Measurements from ENCODE around the gene FSIP1.

Gene FSIP1

DNA sequence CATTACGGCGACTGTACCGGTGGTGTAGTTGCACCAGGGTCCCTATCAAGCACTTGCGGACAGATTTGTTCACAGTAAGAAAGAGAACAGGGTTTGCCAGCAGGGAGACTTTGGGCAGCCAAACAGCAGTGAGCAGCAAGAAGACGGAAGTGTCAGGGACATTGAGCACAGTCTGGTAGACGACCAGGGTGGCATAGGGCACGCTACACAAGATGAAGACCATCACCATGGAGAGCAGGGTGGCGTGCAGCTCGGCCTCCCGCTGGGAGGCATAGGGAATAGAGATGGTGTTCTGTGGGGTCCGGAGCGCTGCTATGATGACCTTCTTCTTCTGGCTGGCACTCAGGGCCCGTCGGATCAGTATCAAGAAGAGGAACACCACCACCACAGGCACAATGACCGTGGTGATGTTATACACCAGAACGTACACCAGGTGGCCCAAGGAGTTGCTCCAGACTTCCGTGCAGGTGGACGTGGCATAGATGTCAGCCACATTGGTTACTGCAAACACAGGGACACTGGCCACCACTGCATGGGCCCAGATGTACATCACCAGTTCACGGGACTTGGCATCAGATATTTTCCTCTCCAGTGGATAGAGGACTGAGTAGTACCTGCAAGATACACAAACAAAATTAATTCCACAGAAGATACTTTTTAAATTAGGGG lies 19.1 kb upstream of the FSIP1 start:
- TF ChIP-seq FOXP2 (optimal IDR thresholded peaks at IDR 0.05; ENCODE audit: borderline replicate concordance, extremely low read depth, extremely low read length, insufficient read depth): peak; percentile 18
- TF ChIP-seq SIN3A (IDR thresholded peaks at IDR 0.05; ENCODE audit: borderline replicate concordance, insufficient read depth, low read length): no peak

DNA sequence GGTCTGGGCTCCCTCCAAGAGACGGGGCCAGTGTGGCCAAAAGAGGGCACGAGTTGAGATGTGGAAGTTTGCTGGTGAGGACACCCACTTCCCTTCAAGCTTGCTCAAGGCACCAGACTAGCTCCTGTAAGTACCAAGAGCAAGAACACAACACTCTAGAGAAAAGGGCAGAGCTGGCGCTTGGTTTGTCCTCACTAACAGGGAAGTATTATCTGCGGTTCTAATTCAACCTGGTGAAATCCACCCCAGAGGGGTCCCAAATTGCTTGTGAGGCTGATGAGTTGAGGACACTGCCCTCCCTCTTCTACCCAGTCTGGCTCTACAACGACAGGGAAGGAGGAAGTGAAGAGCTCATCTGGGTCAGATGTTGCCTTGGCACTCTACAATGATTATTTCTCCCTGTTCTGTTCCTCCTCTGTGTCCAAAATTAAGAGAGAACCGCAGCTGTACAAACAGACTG lies 16.9 kb upstream of the FSIP1 start:
- TF ChIP-seq POLR2AphosphoS5 (IDR thresholded peaks at IDR 0.05; ENCODE audit: low read depth, low read length): no peak
- no peak for TF ChIP-seq TAF1 (IDR thresholded peaks at IDR 0.05; ENCODE audit: borderline replicate concordance, insufficient read depth, low read length)
- TF ChIP-seq, protein P1, sequence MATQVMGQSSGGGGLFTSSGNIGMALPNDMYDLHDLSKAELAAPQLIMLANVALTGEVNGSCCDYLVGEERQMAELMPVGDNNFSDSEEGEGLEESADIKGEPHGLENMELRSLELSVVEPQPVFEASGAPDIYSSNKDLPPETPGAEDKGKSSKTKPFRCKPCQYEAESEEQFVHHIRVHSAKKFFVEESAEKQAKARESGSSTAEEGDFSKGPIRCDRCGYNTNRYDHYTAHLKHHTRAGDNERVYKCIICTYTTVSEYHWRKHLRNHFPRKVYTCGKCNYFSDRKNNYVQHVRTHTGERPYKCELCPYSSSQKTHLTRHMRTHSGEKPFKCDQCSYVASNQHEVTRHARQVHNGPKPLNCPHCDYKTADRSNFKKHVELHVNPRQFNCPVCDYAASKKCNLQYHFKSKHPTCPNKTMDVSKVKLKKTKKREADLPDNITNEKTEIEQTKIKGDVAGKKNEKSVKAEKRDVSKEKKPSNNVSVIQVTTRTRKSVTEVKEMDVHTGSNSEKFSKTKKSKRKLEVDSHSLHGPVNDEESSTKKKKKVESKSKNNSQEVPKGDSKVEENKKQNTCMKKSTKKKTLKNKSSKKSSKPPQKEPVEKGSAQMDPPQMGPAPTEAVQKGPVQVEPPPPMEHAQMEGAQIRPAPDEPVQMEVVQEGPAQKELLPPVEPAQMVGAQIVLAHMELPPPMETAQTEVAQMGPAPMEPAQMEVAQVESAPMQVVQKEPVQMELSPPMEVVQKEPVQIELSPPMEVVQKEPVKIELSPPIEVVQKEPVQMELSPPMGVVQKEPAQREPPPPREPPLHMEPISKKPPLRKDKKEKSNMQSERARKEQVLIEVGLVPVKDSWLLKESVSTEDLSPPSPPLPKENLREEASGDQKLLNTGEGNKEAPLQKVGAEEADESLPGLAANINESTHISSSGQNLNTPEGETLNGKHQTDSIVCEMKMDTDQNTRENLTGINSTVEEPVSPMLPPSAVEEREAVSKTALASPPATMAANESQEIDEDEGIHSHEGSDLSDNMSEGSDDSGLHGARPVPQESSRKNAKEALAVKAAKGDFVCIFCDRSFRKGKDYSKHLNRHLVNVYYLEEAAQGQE (IDR thresholded peaks at IDR 0.05; ENCODE audit: insufficient read depth in 1 of 2, low read depth in 2 of 2, low read length in 2 of 2): no peak
- TF ChIP-seq FOXP2 (optimal IDR thresholded peaks at IDR 0.05; ENCODE audit: borderline replicate concordance, extremely low read depth, extremely low read length, insufficient read depth): no peak
- no peak for TF ChIP-seq SIN3A (IDR thresholded peaks at IDR 0.05; ENCODE audit: borderline replicate concordance, insufficient read depth, low read length)

DNA sequence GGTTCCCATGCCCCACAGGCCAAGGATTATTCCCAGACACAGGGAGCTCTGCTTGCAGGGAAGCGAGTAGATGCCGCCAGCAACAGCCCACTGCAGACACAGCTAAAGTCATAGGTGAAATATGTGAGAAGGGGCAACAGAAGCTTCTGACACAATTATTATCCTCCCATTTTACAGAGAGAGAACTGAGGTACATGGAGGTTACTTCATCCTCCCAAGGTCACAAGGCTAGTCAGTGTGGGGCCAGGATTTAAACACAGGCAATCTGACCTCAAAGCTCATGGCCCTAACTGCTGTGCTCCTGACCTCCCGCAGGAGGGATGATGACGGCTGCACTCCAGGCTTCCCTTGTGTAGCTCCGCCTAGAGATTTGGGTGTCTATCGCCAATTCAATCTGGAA lies 15.7 kb upstream of the FSIP1 start:
- TF ChIP-seq TAF1 (IDR thresholded peaks at IDR 0.05; ENCODE audit: borderline replicate concordance, insufficient read depth, low read length): no peak
- TF ChIP-seq FOXP2 (optimal IDR thresholded peaks at IDR 0.05; ENCODE audit: borderline replicate concordance, extremely low read depth, extremely low read length, insufficient read depth): no peak
- TF ChIP-seq SIN3A (IDR thresholded peaks at IDR 0.05; ENCODE audit: borderline replicate concordance, insufficient read depth, low read length): no peak
- TF ChIP-seq POLR2AphosphoS5 (IDR thresholded peaks at IDR 0.05; ENCODE audit: low read depth, low read length): no peak
- TF ChIP-seq, protein P1 (IDR thresholded peaks at IDR 0.05; ENCODE audit: insufficient read depth in 1 of 2, low read depth in 2 of 2, low read length in 2 of 2): no peak

DNA sequence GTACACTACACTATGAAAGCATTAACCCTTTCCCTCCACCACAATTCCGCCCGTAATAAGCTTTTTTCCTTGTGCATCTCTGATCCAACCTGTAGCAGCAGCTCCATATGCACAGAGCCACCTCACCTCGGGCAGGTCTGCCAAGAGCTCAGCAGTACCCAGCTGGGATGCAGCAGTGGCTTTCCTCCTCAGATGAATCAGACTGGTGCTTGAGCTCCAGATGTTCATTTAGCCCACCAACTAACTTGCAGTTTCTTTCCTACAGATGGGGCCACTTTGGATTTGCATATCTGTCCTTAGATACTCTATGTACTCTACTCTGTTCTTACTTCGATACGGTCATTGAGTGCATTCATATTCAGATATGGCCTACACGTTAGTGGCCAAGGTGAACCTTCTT lies 14.8 kb upstream of the FSIP1 start:
- no peak for TF ChIP-seq POLR2AphosphoS5 (IDR thresholded peaks at IDR 0.05; ENCODE audit: low read depth, low read length)
- TF ChIP-seq SIN3A (IDR thresholded peaks at IDR 0.05; ENCODE audit: borderline replicate concordance, insufficient read depth, low read length): no peak
- TF ChIP-seq TAF1 (IDR thresholded peaks at IDR 0.05; ENCODE audit: borderline replicate concordance, insufficient read depth, low read length): no peak
- no peak for TF ChIP-seq FOXP2 (optimal IDR thresholded peaks at IDR 0.05; ENCODE audit: borderline replicate concordance, extremely low read depth, extremely low read length, insufficient read depth)
- TF ChIP-seq, protein P1 (IDR thresholded peaks at IDR 0.05; ENCODE audit: insufficient read depth in 1 of 2, low read depth in 2 of 2, low read length in 2 of 2): no peak

DNA sequence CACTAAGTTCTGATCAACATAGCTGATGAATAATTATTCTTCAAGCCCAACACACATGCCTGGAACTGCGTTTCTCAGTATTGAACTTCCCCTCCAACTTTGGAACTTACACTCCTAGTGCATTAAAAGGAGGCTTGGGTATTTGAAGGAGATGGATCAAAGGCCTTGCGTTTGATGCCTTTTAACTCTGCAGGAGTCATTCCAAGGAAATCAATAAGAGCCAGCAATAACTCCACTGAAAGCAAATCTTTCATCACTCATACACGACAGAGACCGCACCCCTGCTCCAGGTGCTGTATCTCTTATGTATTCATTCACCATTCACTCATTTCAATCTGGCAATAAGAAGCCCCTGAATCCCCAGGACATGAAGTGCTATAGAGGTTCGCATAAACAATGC lies 14.0 kb upstream of the FSIP1 start:
- TF ChIP-seq POLR2AphosphoS5 (IDR thresholded peaks at IDR 0.05; ENCODE audit: low read depth, low read length) (no peak), SIN3A (IDR thresholded peaks at IDR 0.05; ENCODE audit: borderline replicate concordance, insufficient read depth, low read length) (no peak), TAF1 (IDR thresholded peaks at IDR 0.05; ENCODE audit: borderline replicate concordance, insufficient read depth, low read length) (no peak), FOXP2 (optimal IDR thresholded peaks at IDR 0.05; ENCODE audit: borderline replicate concordance, extremely low read depth, extremely low read length, insufficient read depth) (no peak)
- TF ChIP-seq, protein P1 (IDR thresholded peaks at IDR 0.05; ENCODE audit: insufficient read depth in 1 of 2, low read depth in 2 of 2, low read length in 2 of 2): no peak
